A549 (cell line): Measurements from ENCODE around the gene GARNL3.

Experiments used
- GATA3 ChIP-seq: IDR thresholded peaks from 2 replicates; pipeline ENCODE4 v1.6.1; 2012; ENCODE audit warnings: borderline replicate concordance
- NR3C1 ChIP-seq: fragments of >200 bp; sonication (Bioruptor Twin); formaldehyde crosslinking; IDR thresholded peaks from 3 replicates; pipeline ENCODE4 v1.6.1; 2017
- TF ChIP-seq, protein P1 (sequence below): fragments of >200 bp; sonication (Bioruptor Twin); formaldehyde crosslinking; IDR thresholded peaks from 3 replicates; pipeline ENCODE4 v1.5.1; 2016

DNA sequence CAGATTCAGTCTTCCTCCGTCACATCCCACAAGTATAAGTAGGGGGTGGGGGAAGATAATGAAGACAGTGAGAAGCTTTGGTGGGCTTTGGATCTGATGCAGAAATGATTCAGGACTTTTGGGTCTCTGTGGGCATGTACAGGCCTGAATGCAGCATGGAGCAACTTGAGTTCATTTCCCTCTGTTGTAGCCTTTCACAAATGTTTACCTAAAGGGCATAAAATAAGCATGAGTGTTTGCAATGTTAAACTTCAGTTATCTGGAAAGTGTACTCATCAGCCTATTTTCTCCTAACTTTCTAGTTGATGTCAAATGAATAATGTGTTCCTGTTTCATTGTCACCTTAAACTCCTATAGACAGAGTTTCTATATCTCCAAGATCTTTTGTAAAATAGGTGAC is 39.3 kb downstream of the GARNL3 start:
- TF ChIP-seq, protein P1, sequence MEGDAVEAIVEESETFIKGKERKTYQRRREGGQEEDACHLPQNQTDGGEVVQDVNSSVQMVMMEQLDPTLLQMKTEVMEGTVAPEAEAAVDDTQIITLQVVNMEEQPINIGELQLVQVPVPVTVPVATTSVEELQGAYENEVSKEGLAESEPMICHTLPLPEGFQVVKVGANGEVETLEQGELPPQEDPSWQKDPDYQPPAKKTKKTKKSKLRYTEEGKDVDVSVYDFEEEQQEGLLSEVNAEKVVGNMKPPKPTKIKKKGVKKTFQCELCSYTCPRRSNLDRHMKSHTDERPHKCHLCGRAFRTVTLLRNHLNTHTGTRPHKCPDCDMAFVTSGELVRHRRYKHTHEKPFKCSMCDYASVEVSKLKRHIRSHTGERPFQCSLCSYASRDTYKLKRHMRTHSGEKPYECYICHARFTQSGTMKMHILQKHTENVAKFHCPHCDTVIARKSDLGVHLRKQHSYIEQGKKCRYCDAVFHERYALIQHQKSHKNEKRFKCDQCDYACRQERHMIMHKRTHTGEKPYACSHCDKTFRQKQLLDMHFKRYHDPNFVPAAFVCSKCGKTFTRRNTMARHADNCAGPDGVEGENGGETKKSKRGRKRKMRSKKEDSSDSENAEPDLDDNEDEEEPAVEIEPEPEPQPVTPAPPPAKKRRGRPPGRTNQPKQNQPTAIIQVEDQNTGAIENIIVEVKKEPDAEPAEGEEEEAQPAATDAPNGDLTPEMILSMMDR, result no peak
- TF ChIP-seq NR3C1, result no peak
- TF ChIP-seq GATA3, result no peak
